ENCODE data around the gene SPAG4.
A peak's percentile ranks its signal among the peaks of the same experiment; 100 is the strongest.

The SPAG4 gene

GRCh38 chr20:35653893-35654292 lies 38.3 kb downstream of the SPAG4 start:
- DNase-seq: no peak

GRCh38 chr20:35654415-35654814 lies 38.8 kb downstream of the SPAG4 start:
- no peak for DNase-seq

- DNase-seq: no peak
Observed at GRCh38 chr20:35657271-35657670, 41.6 kb downstream of the SPAG4 start.

GRCh38 chr20:35660122-35660937 lies 44.7 kb downstream of the SPAG4 start:
- no peak for DNase-seq

- DNase-seq: no peak
Observed at GRCh38 chr20:35661053-35661452, 45.4 kb downstream of the SPAG4 start.

GRCh38 chr20:35661908-35662307 lies 46.3 kb downstream of the SPAG4 start:
- DNase-seq: no peak

GRCh38 chr20:35662551-35662950 lies 46.9 kb downstream of the SPAG4 start:
- no peak for DNase-seq

- DNase-seq: peak in 41 of 56 donors; percentile 6 to 70 (median 35)
Observed at GRCh38 chr20:35663516-35664465, 48.2 kb downstream of the SPAG4 start.

- DNase-seq: peak; percentile 20 to 95 (median 89)
Observed at GRCh38 chr20:35664466-35665206, 49.0 kb downstream of the SPAG4 start, which contains the start of the genes CPNE1 and RBM12. Gene CPNE1 (minus strand): TSS chr20:35664900. CDS start chr20:35632923, 31,977 bp downstream. Gene RBM12 (minus strand): TSS chr20:35664900. CDS start chr20:35655322, 9,578 bp downstream.

- no peak for DNase-seq
Observed at GRCh38 chr20:35665949-35666288, 50.3 kb downstream of the SPAG4 start.

GRCh38 chr20:35669221-35669620 lies 53.6 kb downstream of the SPAG4 start:
- DNase-seq: no peak

GRCh38 chr20:35669681-35670080 lies 54.1 kb downstream of the SPAG4 start:
- DNase-seq: no peak

Measured in nucleus accumbens (tissue), 56 donors.